DND-41 (cell line): ENCODE results near the gene TSHZ2.

ENCODE experiments used
- ATAC-seq: fragments of 200-7000 bp; cut with Tn5 transposase; 3 replicates; pipeline ENCODE4 v1.9.1; 2021; ENCODE audit warnings: low read depth; ENCODE audit not compliant: insufficient read depth
- DNase-seq: peaks from one replicate; pipeline ENCODE4 v3.0.0-alpha.2; 2020
- H2AFZ ChIP-seq: 2 replicates; pipeline ENCODE4 v1.6.0; 2012; ENCODE audit warnings: low read depth, low read length
- H3K27ac ChIP-seq: 2 replicates; pipeline ENCODE4 v1.5.1; 2012; ENCODE audit warnings: low read length, inconsistent platforms
- H3K27me3 ChIP-seq: fragments of 200-600 bp; sonication (generic); 2 replicates; pipeline ENCODE4 v1.6.0; 2012; ENCODE audit warnings: low read length, mild to moderate bottlenecking, inconsistent platforms; ENCODE audit not compliant: insufficient read depth, poor library complexity
- H3K36me3 ChIP-seq: 2 replicates; pipeline ENCODE4 v1.5.1; 2012; ENCODE audit warnings: low read length, inconsistent platforms; ENCODE audit not compliant: insufficient read depth
- H3K4me1 ChIP-seq: 2 replicates; pipeline ENCODE4 v1.5.1; 2012; ENCODE audit warnings: mild to moderate bottlenecking, low read length; ENCODE audit not compliant: insufficient read depth
- H3K4me2 ChIP-seq: 2 replicates; pipeline ENCODE4 v1.6.0; 2012; ENCODE audit warnings: mild to moderate bottlenecking, moderate library complexity, low read length, inconsistent platforms; ENCODE audit not compliant: insufficient read depth
- H3K4me3 ChIP-seq, 2 experiments: fragments of 200-600 bp in 1 of 2; shearing (Covaris generic) in 1 of 2; 2 replicates each; pipeline ENCODE4 v1.5.1; 2012 to 2016; ENCODE audit warnings: inconsistent platforms in 2 of 2, low read length in 2 of 2, mild to moderate bottlenecking in 2 of 2, low read depth in 1 of 2, moderate library complexity in 1 of 2
- H3K79me2 ChIP-seq: 2 replicates; pipeline ENCODE4 v1.6.0; 2012; ENCODE audit warnings: low read length, inconsistent platforms; ENCODE audit not compliant: insufficient read depth
- H3K9ac ChIP-seq: 2 replicates; pipeline ENCODE4 v1.6.0; 2012; ENCODE audit warnings: low read depth, mild to moderate bottlenecking, inconsistent platforms, low read length, moderate library complexity
- H3K9me3 ChIP-seq: 2 replicates; pipeline ENCODE4 v1.5.1; 2012; ENCODE audit warnings: low read length, moderate library complexity, mild to moderate bottlenecking, inconsistent platforms; ENCODE audit not compliant: insufficient read depth, severe bottlenecking
- H4K20me1 ChIP-seq: 2 replicates; pipeline ENCODE4 v1.6.0; 2012; ENCODE audit warnings: low read length; ENCODE audit not compliant: insufficient read depth
- EZH2 ChIP-seq: IDR thresholded peaks from 3 replicates; pipeline ENCODE4 v1.6.1; 2012; ENCODE audit warnings: borderline replicate concordance, low read depth, mild to moderate bottlenecking, moderate library complexity, low read length, inconsistent platforms; ENCODE audit not compliant: severe bottlenecking
- TF ChIP-seq, protein P1 (sequence below): IDR thresholded peaks from 2 replicates; pipeline ENCODE4 v1.5.1; 2012; ENCODE audit warnings: borderline replicate concordance, low read length, moderate library complexity, mild to moderate bottlenecking; ENCODE audit not compliant: poor library complexity, severe bottlenecking; ENCODE audit errors: extremely low read depth

Gene TSHZ2

DNA sequence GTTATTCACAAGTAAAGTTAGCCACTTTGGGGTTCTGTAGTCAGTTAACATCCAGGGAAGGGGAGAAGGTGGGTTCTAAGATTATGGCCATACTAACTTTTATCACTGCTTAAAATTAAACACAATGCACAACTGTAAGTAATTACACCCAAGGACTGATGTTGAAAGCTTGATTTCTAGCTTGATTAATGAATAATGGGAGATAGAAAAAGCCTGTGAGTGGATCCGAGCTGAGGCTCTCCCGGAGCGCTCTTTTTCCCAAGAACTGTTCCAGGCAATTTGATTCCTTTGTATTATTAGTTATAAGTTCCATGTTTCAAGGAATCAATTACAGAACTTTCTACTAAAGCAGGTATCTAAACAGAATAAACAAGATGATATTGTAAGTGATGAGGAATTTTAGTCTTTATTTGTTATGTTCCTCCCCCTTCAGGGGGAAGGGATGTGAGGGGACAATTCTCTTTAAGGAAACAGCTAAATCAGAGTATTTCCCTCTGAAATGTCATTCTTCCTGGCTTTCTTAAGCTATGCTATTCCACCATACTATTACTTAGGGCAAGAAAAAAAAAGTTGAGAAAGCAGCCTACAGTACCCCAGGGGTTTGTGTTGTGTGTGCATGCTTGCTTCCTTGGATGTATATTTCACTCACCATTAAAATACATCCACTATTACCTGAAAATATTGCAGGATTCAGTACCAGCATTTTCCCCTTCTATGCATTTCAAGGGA, 3.8 kb downstream of the TSHZ2 start:
- H3K4me2 ChIP-seq: no peak overlapping the region
- no peaks in the 10 kb centered on the region for H3K36me3 ChIP-seq
- no peaks in the 10 kb centered on the region for H3K4me1 ChIP-seq
- no peak overlapping the region for H3K4me3 ChIP-seq
- H3K27me3 ChIP-seq: peaks cover 13% of the 10 kb centered on the region
- DNase-seq (no peak), ATAC-seq (no peak)
- no peak overlapping the region for H3K27ac ChIP-seq
- no peak overlapping the region for H2AFZ ChIP-seq
- H3K9ac ChIP-seq: no peak overlapping the region
- no peak for TF ChIP-seq EZH2
- TF ChIP-seq, protein P1, sequence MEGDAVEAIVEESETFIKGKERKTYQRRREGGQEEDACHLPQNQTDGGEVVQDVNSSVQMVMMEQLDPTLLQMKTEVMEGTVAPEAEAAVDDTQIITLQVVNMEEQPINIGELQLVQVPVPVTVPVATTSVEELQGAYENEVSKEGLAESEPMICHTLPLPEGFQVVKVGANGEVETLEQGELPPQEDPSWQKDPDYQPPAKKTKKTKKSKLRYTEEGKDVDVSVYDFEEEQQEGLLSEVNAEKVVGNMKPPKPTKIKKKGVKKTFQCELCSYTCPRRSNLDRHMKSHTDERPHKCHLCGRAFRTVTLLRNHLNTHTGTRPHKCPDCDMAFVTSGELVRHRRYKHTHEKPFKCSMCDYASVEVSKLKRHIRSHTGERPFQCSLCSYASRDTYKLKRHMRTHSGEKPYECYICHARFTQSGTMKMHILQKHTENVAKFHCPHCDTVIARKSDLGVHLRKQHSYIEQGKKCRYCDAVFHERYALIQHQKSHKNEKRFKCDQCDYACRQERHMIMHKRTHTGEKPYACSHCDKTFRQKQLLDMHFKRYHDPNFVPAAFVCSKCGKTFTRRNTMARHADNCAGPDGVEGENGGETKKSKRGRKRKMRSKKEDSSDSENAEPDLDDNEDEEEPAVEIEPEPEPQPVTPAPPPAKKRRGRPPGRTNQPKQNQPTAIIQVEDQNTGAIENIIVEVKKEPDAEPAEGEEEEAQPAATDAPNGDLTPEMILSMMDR: no peak
- no peaks in the 10 kb centered on the region for H3K79me2 ChIP-seq
- no peaks in the 10 kb centered on the region for H3K9me3 ChIP-seq
- H4K20me1 ChIP-seq: no peaks in the 10 kb centered on the region

DNA sequence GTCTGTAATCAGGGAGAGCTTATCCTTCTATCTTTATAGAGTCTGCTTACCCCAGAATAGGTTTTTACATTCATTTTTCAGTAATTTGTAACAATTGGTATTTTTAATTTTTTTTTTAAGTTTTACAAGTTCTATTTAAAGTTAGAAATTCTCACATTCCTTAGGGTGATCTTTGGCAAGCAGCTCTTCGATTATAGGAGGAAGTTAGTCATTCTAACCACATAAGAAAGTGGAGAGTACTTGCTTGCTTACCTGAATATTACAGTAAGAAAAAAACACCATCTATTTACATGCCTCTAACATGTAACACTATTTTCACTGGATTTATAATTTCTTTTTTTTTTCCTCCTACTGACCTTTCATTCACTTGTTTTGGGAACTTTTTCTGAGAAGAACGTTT, 6.7 kb downstream of the TSHZ2 start:
- DNase-seq: no peak
- Histone ChIP-seq H3K4me3 (no peak overlapping the region), H3K9me3 (no peaks in the 10 kb centered on the region), H3K36me3 (no peaks in the 10 kb centered on the region), H3K4me2 (no peak overlapping the region), H3K27ac (no peak overlapping the region), H3K27me3 (peaks cover 13% of the 10 kb centered on the region), H4K20me1 (0 out of 2 replicates have a peak, but pooled peaks cover 4% of the 10 kb centered on the region), H3K4me1 (no peaks in the 10 kb centered on the region), H2AFZ (no peak overlapping the region), H3K9ac (no peak overlapping the region), H3K79me2 (no peaks in the 10 kb centered on the region)
- no peak for ATAC-seq
- no peak for TF ChIP-seq EZH2
- TF ChIP-seq, protein P1: no peak

DNA sequence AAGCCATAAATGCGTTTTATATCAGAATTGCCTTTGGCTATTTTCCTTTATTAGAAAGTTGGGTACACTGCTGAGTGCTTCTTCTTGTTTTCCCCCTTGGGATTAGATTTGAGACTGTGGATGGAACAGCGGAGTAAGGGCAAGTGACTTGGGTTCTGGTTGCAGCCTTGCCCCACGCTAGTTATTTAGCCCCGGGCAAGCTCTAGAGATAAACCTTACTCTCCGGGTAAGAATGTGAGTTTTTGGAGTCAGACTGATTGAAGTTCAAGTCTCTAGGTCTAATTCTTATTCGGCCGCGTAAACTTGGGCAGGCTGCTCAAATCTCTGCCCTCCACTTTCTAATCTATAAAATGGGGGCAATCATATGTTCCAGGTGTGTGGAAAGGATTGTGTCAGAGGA, 8.9 kb downstream of the TSHZ2 start:
- no peak for DNase-seq
- Histone ChIP-seq H3K9ac (no peak overlapping the region), H3K4me1 (no peaks in the 10 kb centered on the region), H3K4me2 (no peak overlapping the region), H3K27me3 (peaks cover 8% of the 10 kb centered on the region), H3K27ac (no peak overlapping the region), H3K9me3 (no peaks in the 10 kb centered on the region), H3K36me3 (no peaks in the 10 kb centered on the region), H3K79me2 (no peaks in the 10 kb centered on the region), H2AFZ (no peak overlapping the region), H4K20me1 (0 out of 2 replicates have a peak, but pooled peaks cover 4% of the 10 kb centered on the region), H3K4me3 (no peak overlapping the region)
- TF ChIP-seq, protein P1: no peak
- TF ChIP-seq EZH2: no peak
- no peak for ATAC-seq
